Activated CD4-positive, CD25-positive, alpha-beta regulatory T cell treated with anti-CD3 and anti-CD28 coated beads, Interleukin-2, amount 50 U/mL, for 16 hours (primary cell): ENCODE data around the gene ARHGAP27.

ENCODE experiments used
- DNase-seq: peaks from one replicate; pipeline ENCODE4 v3.0.0-alpha.2; 2020; ENCODE audit warnings: low read depth, low spot score

ARHGAP27 gene

GRCh38 chr17:45430738-45431530 lies 1.7 kb downstream of the ARHGAP27 start:
- no peak for DNase-seq

- no peak for DNase-seq
Observed at GRCh38 chr17:45430006-45430737, 2.5 kb downstream of the ARHGAP27 start.

- no peak for DNase-seq
Observed at GRCh38 chr17:45429339-45430005, 3.2 kb downstream of the ARHGAP27 start.

GRCh38 chr17:45428931-45429338 lies 3.7 kb downstream of the ARHGAP27 start:
- no peak for DNase-seq

GRCh38 chr17:45428050-45428617 lies 4.5 kb downstream of the ARHGAP27 start:
- DNase-seq, result peak; percentile 62

- DNase-seq, result no peak
Observed at GRCh38 chr17:45427181-45427835, 5.4 kb downstream of the ARHGAP27 start.

GRCh38 chr17:45426561-45426960 lies 6.1 kb downstream of the ARHGAP27 start:
- DNase-seq, result no peak

GRCh38 chr17:45425984-45426413 lies 6.7 kb downstream of the ARHGAP27 start:
- DNase-seq, result no peak

GRCh38 chr17:45425125-45425983 lies 7.3 kb downstream of the ARHGAP27 start:
- no peak for DNase-seq

- no peak for DNase-seq
Observed at GRCh38 chr17:45424769-45425124, 7.9 kb downstream of the ARHGAP27 start.

- DNase-seq, result no peak
Observed at GRCh38 chr17:45423975-45424335, 8.7 kb downstream of the ARHGAP27 start.

GRCh38 chr17:45423304-45423974 lies 9.2 kb downstream of the ARHGAP27 start:
- DNase-seq, result no peak

GRCh38 chr17:45414990-45415881 lies 17.4 kb downstream of the ARHGAP27 start:
- DNase-seq, result no peak

- no peak for DNase-seq
Observed at GRCh38 chr17:45413498-45413923, 19.2 kb downstream of the ARHGAP27 start.

GRCh38 chr17:45411348-45412105 lies 21.1 kb downstream of the ARHGAP27 start:
- DNase-seq, result no peak

GRCh38 chr17:45410144-45411091 lies 22.3 kb downstream of the ARHGAP27 start:
- DNase-seq, result no peak

- DNase-seq, result no peak
Observed at GRCh38 chr17:45409659-45410076, 23.0 kb downstream of the ARHGAP27 start.
